Measurements from ENCODE around the gene SMPD3.

Gene SMPD3

GRCh38 chr16:68427649-68428303 lies 20.5 kb downstream of the SMPD3 start:
- Histone ChIP-seq H3K9me3 (ENCODE audit: insufficient read depth, low read depth, low read length) (no peaks in the 10 kb centered on the region), H3K9ac (ENCODE audit: low read depth, low read length, poor library complexity, severe bottlenecking) (no peak overlapping the region), H2AFZ (ENCODE audit: low read length) (no peak overlapping the region), H3K4me2 (ENCODE audit: low read depth, low read length, poor library complexity, severe bottlenecking) (no peak overlapping the region), H3F3A (ENCODE audit: low read depth) (no peaks in the 10 kb centered on the region), H3K4me3 (ENCODE audit: low read length, poor library complexity, severe bottlenecking) (no peak overlapping the region), H3K4me1 (ENCODE audit: insufficient read depth, low read length, poor library complexity, severe bottlenecking) (no peaks in the 10 kb centered on the region), H3K36me3 (ENCODE audit: insufficient read depth, low read length) (no peaks in the 10 kb centered on the region), H3K79me2 (ENCODE audit: insufficient read depth, low read length) (no peaks in the 10 kb centered on the region), H3K9me2 (replicated peaks; ENCODE audit: low read depth, low read length) (no peaks in the 10 kb centered on the region), H4K20me1 (ENCODE audit: insufficient read depth, low read length, poor library complexity, severe bottlenecking) (no peaks in the 10 kb centered on the region), H3K27me3 (ENCODE audit: insufficient read depth, low read length, poor library complexity, severe bottlenecking) (no peaks in the 10 kb centered on the region)
- TF ChIP-seq EZH2phosphoT487 (IDR thresholded peaks at IDR 0.05; ENCODE audit: borderline replicate concordance) (no peak), CTCF (conservative IDR thresholded peaks at IDR 0.05; ENCODE audit: low read length) (no peak)

GRCh38 chr16:68426347-68426652 lies 22.0 kb downstream of the SMPD3 start:
- H3F3A ChIP-seq (ENCODE audit: low read depth): no peaks in the 10 kb centered on the region
- no peaks in the 10 kb centered on the region for H3K79me2 ChIP-seq (ENCODE audit: insufficient read depth, low read length)
- TF ChIP-seq CTCF (conservative IDR thresholded peaks at IDR 0.05; ENCODE audit: low read length): no peak
- TF ChIP-seq EZH2phosphoT487 (IDR thresholded peaks at IDR 0.05; ENCODE audit: borderline replicate concordance): no peak
- no peak overlapping the region for H3K4me3 ChIP-seq (ENCODE audit: low read length, poor library complexity, severe bottlenecking)
- H3K4me1 ChIP-seq (ENCODE audit: insufficient read depth, low read length, poor library complexity, severe bottlenecking): no peaks in the 10 kb centered on the region
- H3K9me3 ChIP-seq (ENCODE audit: insufficient read depth, low read depth, low read length): no peaks in the 10 kb centered on the region
- H3K27me3 ChIP-seq (ENCODE audit: insufficient read depth, low read length, poor library complexity, severe bottlenecking): no peaks in the 10 kb centered on the region
- no peaks in the 10 kb centered on the region for H3K36me3 ChIP-seq (ENCODE audit: insufficient read depth, low read length)
- no peaks in the 10 kb centered on the region for H4K20me1 ChIP-seq (ENCODE audit: insufficient read depth, low read length, poor library complexity, severe bottlenecking)
- no peak overlapping the region for H2AFZ ChIP-seq (ENCODE audit: low read length)
- no peak overlapping the region for H3K9ac ChIP-seq (ENCODE audit: low read depth, low read length, poor library complexity, severe bottlenecking)
- H3K9me2 ChIP-seq (replicated peaks; ENCODE audit: low read depth, low read length): no peaks in the 10 kb centered on the region
- H3K4me2 ChIP-seq (ENCODE audit: low read depth, low read length, poor library complexity, severe bottlenecking): no peak overlapping the region

- no peaks in the 10 kb centered on the region for H3F3A ChIP-seq (ENCODE audit: low read depth)
- no peaks in the 10 kb centered on the region for H4K20me1 ChIP-seq (ENCODE audit: insufficient read depth, low read length, poor library complexity, severe bottlenecking)
- H3K9ac ChIP-seq (ENCODE audit: low read depth, low read length, poor library complexity, severe bottlenecking): no peak overlapping the region
- TF ChIP-seq CTCF (conservative IDR thresholded peaks at IDR 0.05; ENCODE audit: low read length) (no peak), EZH2phosphoT487 (IDR thresholded peaks at IDR 0.05; ENCODE audit: borderline replicate concordance) (no peak)
- H3K9me2 ChIP-seq (replicated peaks; ENCODE audit: low read depth, low read length): no peaks in the 10 kb centered on the region
- no peaks in the 10 kb centered on the region for H3K9me3 ChIP-seq (ENCODE audit: insufficient read depth, low read depth, low read length)
- H3K4me3 ChIP-seq (ENCODE audit: low read length, poor library complexity, severe bottlenecking): no peak overlapping the region
- H3K27me3 ChIP-seq (ENCODE audit: insufficient read depth, low read length, poor library complexity, severe bottlenecking): no peaks in the 10 kb centered on the region
- H2AFZ ChIP-seq (ENCODE audit: low read length): no peak overlapping the region
- no peaks in the 10 kb centered on the region for H3K4me1 ChIP-seq (ENCODE audit: insufficient read depth, low read length, poor library complexity, severe bottlenecking)
- no peak overlapping the region for H3K4me2 ChIP-seq (ENCODE audit: low read depth, low read length, poor library complexity, severe bottlenecking)
- no peaks in the 10 kb centered on the region for H3K79me2 ChIP-seq (ENCODE audit: insufficient read depth, low read length)
- no peaks in the 10 kb centered on the region for H3K36me3 ChIP-seq (ENCODE audit: insufficient read depth, low read length)
These were observed 22.6 kb downstream of the SMPD3 start for GRCh38 chr16:68425498-68426346.

All from Loucy (cell line).